IPS-18c (cell line): ENCODE data around the gene AKAP1.

Experiments used
- H3K4me3 ChIP-seq: 2 replicates; pipeline ENCODE4 v1.7.0; 2013; ENCODE audit warnings: low read depth, mild to moderate bottlenecking, low read length, moderate library complexity; ENCODE audit not compliant: insufficient read depth
- H3K9me3 ChIP-seq: one replicate; pipeline ENCODE4 v1.6.1; 2013; ENCODE audit warnings: mild to moderate bottlenecking, low read length, moderate library complexity; ENCODE audit not compliant: control insufficient read depth, insufficient read depth

The AKAP1 gene, protein sequence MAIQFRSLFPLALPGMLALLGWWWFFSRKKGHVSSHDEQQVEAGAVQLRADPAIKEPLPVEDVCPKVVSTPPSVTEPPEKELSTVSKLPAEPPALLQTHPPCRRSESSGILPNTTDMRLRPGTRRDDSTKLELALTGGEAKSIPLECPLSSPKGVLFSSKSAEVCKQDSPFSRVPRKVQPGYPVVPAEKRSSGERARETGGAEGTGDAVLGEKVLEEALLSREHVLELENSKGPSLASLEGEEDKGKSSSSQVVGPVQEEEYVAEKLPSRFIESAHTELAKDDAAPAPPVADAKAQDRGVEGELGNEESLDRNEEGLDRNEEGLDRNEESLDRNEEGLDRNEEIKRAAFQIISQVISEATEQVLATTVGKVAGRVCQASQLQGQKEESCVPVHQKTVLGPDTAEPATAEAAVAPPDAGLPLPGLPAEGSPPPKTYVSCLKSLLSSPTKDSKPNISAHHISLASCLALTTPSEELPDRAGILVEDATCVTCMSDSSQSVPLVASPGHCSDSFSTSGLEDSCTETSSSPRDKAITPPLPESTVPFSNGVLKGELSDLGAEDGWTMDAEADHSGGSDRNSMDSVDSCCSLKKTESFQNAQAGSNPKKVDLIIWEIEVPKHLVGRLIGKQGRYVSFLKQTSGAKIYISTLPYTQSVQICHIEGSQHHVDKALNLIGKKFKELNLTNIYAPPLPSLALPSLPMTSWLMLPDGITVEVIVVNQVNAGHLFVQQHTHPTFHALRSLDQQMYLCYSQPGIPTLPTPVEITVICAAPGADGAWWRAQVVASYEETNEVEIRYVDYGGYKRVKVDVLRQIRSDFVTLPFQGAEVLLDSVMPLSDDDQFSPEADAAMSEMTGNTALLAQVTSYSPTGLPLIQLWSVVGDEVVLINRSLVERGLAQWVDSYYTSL

DNA sequence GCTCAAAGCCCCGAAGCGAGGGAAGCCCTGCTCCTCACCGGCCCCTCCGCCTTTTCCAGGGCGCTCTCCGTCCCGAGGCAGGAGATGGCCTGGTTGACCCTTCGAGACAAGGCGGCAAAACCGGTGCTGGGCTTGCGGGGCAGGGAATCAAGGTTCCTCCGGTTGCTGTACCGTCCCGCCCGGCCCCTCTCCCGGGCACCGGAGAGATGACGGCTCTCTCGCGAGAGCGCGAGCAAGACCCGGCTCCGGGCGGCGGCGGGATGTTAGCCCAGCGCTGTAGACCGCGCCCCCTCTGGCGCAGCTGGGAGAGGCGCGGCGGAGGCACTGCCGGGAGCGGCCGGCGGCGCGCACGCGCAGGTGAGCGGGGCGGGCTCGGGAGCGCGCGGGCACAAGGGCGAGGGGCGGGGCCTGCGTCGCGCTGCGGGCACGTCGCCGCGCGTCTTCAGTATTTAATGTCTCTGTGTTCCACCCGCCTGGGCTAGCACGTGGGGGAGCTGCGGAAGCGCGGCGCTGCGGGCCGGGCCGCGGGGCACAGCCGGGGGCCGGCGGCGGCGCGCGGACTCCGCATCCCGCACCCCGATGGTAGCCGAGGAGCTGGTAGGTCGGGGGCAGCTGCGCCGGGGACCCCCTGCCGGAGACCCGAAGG, at the start of gene AKAP1:
Gene AKAP1 (plus strand): TSS at position 445 of the 646 bp plus-strand sequence. CDS start 20,219 bp downstream, outside the sequence.
- Histone ChIP-seq H3K9me3 (no peaks in the 10 kb centered on the region), H3K4me3 (peak within 1 kb of the TSS; percentile 85)

DNA sequence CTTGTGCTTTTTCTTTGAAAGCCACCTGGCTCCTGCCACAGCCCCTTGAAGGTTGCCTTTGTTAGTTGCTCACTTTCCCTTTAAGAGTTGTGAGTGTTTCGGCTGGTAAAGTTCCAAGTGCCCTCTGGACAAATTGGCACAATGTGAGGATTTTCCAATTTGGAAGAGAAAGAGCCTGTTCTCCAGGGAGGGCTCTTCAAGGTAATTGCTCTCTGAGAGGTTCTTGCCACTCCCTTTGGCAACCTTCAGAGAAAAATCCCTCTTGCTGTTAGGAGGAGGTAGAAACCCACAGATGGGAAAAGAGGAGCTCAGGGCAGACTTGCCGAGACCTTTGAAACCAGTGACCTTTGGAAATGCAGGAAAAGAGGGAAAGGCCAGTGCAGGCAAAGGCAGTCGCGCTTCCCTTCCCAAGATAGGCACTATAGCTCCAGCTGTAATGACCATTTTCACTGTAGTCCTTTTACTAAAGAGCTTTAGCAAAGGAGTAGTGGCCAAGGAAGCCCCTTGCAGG, 49.0 kb upstream of the AKAP1 start:
- Histone ChIP-seq H3K9me3 (no peaks in the 10 kb centered on the region), H3K4me3 (no peak overlapping the region)

DNA sequence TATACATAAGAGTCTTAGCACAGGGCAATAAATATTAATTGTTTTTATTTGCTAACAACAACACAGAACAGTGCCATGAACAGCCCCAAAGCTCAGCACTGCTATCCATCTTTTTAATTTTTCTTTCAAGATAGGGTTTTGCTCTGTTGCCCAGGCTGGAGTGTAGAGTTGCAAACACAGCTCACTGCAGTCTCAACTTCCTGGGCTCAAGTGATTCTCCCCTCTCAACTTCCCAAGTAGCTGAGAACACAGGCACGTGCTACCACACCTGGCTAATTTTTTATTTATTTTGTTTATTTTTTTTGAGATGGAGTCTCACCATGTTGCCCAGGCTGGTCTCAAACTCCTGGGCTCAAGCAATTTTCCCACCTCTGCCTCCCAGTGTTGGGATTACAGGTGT, 47.6 kb upstream of the AKAP1 start:
- Histone ChIP-seq H3K9me3 (no peaks in the 10 kb centered on the region), H3K4me3 (no peak overlapping the region)

DNA sequence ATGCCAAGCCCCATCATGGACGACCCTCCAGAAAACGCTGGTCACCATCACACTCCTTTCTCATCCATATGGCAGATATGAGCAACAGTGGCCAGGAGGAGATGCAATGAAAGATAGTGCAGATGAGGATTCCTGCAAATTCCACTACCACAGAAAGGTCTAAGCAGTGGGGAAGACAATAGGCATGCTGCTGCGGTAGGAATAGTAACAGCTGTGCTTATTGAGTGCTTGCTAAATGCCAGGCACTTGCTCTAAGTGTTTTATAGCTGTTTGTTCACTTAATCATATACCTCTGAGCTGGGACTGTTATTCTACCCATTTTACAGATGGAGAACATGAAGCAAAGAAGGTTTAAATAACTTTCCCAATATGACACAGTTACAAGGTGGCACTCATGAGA, 46.6 kb upstream of the AKAP1 start:
- no peak overlapping the region for H3K4me3 ChIP-seq

DNA sequence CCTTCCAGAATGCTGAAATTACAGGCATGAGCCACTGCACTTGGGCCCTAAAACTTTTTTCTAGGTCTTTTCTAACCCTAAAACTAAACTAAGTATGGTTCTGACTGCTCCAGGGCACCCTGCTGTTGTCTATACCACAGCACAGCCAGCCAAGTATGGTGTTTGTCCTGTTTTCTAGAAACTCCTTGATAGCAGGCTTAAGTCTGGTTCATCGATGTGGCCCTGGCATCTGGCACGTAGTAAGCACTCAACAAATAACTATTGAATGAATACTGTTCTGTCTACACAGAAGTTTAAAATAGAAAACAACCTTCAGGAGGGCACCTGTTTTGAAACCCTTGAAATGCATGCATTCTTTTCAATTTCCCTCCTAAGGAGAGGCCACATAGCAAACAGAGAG, 44.5 kb upstream of the AKAP1 start:
- Histone ChIP-seq H3K9me3 (no peaks in the 10 kb centered on the region), H3K4me3 (no peak overlapping the region)

More for the DNA sequence above, 46.6 kb upstream of the AKAP1 start:
- H3K9me3 ChIP-seq = no peaks in the 10 kb centered on the region

DNA sequence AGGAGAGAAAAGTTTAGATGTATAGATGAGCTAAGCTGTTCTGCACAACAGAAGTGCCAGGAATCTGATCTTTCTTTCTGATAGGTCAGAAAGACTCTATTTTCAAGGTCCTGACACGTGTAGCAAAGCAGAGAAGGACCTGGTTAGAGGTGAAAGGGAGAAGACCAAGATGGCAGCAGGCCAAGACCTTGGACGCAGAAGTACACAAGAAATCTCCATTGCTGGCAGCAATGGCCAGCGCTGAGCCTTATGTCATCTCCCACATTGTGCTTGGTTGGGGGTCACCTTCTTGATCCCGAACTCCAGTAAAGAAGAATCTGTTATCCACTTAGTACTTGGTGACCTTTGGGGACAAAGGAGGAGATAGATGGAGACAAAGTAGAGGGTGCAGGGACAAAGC, 41.8 kb upstream of the AKAP1 start:
- Histone ChIP-seq H3K4me3 (no peak overlapping the region), H3K9me3 (no peaks in the 10 kb centered on the region)

DNA sequence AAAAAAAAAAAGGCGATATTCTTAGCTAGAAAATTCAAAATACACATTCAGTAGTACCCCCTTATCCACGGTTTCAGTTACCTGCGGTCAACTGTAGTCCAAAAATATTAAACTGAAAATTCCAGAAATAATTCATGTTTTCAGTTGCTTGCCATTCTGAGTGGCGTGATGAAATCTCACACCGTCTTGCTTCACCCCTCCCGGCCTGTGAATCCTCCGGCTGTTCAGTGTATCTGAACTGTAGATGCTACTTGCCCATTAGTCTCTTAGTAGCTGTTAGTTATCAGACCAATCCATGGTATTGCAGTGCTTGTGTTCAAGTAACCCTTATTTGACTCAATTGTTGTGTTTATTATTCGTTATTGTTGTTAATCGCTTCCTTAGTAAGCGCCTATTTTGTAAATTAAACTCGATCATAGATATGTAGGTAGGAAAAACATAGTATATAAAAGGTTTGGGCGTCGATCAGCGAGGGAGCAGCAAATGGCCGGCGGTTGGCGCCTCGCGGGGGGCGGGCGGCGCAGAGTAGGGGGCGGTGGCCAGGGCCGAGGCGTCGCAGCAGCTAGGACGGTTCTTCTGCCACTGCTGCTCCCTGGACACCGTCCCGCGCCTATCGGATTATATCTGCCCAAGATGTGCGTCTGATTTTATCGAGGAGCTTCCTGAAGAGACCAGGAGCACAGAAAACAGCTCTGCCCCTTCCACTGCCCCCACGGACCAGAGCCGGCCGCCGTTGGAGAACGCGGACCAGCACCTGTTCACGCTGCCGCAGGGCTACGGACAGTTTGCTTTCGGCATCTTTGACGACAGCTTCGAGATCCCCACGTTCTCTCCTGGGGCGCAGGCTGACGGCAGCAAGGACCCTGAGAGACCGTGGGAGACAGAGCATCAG, 39.8 kb upstream of the AKAP1 start:
- Histone ChIP-seq H3K9me3 (no peaks in the 10 kb centered on the region), H3K4me3 (no peak overlapping the region)

DNA sequence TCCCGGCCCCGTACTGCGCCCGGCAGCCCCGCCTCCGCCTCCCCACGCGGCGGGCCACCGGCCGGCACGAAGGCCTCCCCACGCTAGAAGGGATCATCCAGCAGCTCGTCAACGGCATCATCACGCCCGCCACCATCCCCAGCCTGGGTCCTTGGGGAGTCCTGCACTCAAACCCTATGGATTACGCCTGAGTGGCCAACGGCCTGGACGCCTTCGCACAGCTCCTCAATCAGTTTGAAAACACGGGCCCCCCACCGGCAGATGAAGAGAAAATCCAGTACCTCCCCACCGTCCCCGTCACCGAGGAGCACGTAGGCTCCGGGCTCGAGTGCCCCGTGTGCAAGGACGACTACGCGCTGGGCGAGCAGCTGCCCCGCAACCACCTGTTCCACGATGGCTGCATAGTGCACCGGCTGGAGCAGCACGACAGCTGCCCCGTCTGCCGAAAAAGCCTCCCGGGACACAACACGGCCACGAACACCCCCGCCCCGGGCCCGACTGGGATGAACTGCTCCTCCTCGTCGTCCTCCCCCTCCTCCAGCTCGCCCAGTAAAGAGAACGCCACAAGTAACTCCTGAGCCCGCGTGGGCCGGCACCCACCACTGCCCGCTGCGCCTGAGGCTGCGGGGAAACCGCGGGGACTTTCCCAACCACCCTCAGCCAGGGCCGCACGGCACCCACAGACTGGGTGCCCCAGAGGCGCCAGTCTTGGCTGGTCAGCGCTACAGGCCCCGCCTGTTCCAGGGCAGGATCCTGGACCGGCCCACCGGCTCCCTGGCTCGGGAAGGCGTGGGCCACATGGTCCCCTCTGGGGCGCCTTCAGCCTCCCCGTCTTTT, 39.0 kb upstream of the AKAP1 start:
- Histone ChIP-seq H3K9me3 (no peaks in the 10 kb centered on the region), H3K4me3 (no peak overlapping the region)

DNA sequence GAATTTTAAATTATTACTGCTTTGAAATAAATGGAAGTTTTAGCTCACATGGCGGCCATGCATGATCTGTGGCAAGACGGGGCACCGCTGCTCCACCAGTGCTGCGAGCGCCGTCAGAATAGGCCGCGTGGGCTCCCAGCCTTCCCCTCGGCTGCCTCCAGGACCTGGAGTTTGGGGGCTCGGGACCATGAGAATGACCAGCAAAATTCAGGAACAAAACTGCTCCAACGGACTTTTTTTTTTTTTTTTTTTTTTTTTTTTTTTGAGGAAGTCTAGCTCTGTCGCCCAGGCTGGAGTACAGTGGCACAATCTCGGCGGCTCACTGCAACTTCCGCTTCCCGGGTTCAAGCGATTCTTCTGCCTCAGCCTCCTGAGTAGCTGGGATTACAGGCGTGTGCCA, 38.3 kb upstream of the AKAP1 start:
- Histone ChIP-seq H3K4me3 (no peak overlapping the region), H3K9me3 (no peaks in the 10 kb centered on the region)

DNA sequence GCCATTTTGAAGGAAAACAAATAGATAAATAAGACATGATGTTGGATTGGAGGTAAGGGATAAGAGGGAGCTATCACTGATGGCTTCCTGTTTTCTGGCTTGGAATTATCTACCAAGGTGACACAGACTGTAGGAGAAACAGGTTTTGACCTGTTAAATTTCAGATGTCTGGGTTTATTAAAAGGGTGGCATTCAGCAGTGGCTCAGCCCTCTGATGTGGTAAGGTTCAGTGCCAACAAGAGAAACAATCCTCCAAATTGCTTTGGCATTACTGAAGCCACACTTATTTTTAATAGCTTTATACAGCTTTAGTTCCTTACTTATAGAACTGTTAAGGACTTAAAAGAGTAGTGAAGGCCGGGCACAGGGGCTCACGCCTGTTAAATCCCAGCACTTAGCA, 37.0 kb upstream of the AKAP1 start:
- Histone ChIP-seq H3K4me3 (no peak overlapping the region), H3K9me3 (no peaks in the 10 kb centered on the region)

DNA sequence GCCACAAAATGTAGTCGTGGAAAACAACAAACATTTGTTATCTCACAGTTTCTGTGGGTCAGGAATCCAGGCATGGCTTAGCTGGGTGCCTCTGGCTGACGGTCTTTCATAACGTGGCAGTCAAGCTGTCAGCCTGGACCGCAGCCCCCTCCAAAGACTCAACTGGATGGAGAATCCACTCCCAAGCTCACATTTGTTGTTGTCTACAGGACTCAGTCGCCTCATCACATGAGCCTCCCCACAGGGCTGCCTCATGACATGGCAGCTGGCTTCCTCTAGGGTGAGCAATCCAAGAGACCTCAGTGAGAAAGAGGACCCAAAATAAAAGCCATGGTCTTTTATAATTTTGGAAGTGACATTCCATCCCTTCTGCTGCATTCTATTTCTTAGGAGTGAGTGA, 34.7 kb upstream of the AKAP1 start:
- Histone ChIP-seq H3K4me3 (no peak overlapping the region), H3K9me3 (no peaks in the 10 kb centered on the region)

DNA sequence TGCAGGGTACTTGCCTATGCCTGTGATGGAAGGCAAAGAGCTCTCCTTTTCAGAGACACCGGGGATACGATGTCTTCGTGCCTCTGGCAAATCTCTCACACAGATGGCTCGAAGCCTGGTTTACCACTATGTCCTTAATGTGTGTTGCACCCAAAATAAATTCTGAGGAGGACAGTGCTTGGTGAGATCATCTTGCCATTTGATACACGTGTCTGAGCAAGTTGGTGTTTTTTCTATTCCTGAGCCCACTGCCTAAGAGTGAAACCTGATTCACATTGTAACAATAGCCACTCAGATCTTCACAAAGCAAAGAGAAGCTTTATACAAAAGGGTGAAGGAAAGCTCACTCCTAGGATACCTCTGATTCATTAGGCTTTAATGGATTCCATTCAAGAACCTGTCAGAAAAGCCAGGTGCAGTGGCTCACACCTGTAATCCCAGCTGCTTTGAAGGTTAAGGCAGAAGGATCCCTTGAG, 33.1 kb upstream of the AKAP1 start:
- no peaks in the 10 kb centered on the region for H3K9me3 ChIP-seq
- H3K4me3 ChIP-seq = no peak overlapping the region

DNA sequence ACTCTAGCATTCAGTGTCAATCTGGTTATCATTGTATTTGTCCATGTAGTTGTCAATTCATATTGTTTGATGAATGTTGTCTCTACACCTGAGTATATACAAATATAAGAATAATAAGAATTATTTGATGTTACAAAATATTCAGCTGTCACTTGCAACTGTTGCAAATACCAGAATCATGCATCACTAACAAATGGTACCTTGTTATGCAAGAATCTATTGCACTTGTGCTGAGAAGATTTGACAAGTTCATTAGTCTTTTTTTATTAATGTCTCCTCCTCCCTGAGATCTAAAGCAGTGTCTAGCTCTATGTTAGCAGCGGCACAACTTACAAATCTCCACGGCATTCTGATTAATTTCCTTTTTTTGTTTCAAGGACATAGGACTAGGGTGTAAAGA, 22.2 kb upstream of the AKAP1 start:
- H3K4me3 ChIP-seq = no peak overlapping the region
- H3K9me3 ChIP-seq = no peaks in the 10 kb centered on the region

DNA sequence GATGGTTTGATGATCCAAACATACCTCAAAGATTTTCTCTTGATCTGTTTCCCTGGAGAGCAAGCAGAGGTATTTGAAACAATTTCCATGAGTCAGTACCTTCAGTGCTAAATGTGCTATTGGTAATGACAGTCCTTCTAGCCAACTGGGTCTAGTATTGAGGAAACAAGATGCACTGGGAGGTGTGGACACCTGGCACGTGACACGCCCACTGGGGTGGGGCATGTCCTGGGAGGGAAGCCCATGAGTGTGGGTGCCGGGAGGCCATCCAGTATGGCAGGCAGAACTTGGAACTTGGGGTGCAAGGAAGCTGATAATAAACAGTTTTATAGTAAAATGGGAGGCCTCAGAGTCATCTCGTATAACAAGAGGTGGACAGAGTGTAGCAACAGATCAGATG, 17.9 kb upstream of the AKAP1 start:
- H3K9me3 ChIP-seq = no peaks in the 10 kb centered on the region
- H3K4me3 ChIP-seq = no peak overlapping the region

DNA sequence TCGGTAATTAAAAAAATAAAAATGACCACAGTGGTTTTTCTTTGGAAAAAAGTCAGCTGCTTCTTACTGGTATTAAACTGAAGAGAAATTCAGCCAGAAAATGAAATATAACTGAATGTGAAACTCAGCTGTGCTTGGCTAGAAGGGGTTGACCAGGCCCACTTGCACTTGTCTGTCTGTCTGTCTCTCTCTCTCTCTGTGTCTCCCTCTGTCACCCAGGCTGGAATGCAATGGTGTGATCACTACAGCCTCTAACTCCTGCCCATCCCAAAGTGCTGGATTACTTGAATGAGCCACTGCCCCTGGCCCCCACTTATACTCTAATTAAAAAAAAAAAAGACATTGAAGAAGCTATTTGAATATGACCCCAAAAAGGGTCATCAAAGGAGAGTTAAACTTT, 17.3 kb upstream of the AKAP1 start:
- no peaks in the 10 kb centered on the region for H3K9me3 ChIP-seq
- no peak overlapping the region for H3K4me3 ChIP-seq

DNA sequence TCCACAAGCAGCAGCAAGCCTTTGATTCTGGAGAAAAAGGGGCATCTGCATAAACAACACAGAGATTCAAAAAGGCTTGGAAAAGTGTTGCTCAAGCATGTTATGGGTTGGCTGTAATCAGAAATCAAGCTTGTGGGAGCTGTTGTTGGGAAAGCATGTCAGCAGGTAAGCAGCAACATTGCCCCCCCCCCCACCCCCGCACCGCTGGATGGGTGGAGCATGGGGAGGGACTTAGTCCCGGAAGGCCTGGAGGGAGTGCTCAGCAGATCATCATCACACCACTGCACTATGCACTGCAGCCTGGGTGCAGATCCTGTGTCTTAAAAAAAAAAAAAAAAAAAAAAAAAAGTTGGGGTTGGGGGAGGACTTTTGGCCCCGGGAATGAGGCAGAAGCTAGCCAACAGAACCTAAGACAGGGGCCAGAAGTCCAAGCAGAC, 16.8 kb upstream of the AKAP1 start:
- Histone ChIP-seq H3K4me3 (no peak overlapping the region), H3K9me3 (no peaks in the 10 kb centered on the region)
